ENCODE measurements around the gene MICAL2.
A peak's percentile ranks its signal among the peaks of the same experiment; 100 is the strongest.

MICAL2 gene

DNA sequence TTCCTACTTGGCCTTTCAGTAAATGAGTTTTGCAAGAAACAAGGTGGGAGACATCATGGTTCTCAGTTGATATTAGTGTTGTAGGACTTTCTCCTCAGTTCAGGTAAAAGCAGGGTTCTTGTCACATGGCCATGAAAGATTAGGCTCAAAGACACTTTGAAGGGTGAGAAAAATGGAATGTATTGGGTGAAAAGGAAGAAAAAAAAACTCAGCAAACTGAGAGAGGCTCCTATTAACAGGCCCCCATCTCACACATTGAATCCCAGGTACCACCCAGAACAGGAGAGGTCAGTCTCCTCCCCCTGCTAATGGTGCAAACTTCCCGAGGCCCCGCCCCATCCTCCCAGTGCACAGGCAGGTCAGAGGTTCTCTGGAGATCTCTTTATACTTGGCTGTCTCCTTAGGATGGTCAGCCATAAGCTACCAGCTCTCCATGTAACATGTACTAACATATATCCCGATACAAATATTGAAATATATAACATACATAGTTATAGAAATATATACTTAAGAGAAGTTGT, 62.2 kb downstream of the MICAL2 start:
- no peak for DNase-seq (ENCODE audit: low read depth)

DNA sequence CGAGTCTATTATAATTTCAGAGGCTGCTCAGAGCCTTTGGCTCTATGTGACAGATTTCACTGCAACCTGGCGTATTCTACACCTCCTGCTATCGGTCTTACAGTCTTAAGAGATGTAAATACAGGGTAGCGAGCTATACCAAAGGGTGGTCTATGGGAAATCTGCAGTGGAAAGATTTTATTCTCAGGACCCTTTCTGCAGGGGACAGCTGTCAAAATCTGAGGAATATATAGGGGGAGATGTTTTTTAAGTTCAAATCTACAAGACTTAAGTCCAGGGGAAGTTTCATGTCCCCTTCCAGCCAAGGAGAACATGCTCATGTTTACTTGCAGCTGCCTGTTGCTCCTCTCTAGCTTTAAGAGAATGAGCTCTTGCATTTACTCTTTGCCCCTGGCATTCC, 62.7 kb downstream of the MICAL2 start:
- no peak for DNase-seq (ENCODE audit: low read depth)

DNA sequence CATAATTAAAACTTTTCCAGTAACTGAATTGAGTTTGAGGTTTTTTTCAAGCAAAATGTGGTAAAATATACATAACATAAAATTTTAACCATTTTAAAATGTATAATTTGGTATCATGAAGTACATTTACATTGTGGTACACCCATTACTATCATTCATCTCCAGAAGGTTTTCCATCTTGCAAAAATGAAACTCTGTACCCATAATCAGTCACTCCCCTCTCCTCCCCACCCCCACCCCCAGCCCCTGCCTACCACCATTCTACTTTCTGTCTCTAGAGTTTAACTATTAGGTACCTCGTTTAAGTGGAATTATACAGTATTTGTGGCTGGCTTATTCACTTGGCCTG, 63.7 kb downstream of the MICAL2 start:
- no peak for DNase-seq (ENCODE audit: low read depth)

DNA sequence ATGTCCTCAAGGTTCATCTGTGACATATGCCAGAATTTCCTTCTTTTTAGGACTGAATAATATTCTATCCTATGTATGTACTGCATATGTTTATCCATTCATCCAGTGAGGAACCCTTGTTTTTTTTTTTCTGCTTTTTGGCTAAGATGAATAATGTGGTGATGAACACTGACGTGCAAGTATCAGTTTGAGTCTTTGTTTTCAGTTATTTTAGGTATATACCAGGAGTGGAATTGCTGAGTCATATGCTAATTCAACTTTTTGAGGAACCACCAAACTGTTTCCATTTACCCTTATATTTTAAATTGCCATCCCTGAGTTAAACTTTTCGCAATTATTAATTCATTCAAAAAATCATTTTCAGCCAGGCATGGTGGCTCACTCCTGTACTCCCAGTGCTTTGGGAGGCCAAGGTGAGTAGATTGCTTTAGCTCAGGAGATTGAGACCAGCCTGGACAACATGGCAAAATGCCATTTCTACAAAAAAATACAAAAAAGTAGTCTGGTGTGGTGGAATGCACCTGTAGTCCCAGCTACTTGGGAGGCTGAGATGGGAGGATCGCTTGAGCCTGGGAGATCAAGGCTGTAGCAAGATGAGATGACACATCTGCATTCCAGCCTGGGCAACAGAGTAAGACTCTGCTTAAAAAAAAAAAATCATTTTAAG, 64.2 kb downstream of the MICAL2 start:
- no peak for DNase-seq (ENCODE audit: low read depth)

DNA sequence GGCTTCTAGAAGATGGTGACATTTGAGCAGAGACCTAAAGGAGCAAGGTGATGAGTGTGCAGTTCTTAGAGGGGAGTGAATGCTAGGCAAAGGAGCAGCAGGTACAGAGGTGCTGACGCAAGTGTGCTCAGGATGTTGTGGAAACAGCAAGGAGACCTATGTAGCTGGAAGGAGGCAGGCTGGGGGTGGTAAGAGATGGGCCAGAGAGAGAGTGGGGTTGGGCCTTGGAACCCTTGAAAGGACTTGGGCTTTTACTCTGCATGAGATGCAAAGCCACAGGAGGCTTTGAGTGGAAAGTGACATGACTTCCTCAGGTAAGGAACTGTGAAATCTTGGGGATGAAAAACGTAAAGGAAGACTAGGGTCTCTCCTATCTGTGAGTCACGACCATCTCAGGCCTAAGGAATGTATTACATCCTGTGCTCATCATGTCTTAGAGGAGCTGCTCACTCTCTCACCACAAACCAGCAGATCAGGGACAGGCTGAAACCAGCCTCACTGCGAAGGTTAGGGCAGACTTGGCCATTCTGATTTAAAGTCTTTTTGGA, 65.4 kb downstream of the MICAL2 start:
- peak; percentile 83 for DNase-seq (ENCODE audit: low read depth)

DNA sequence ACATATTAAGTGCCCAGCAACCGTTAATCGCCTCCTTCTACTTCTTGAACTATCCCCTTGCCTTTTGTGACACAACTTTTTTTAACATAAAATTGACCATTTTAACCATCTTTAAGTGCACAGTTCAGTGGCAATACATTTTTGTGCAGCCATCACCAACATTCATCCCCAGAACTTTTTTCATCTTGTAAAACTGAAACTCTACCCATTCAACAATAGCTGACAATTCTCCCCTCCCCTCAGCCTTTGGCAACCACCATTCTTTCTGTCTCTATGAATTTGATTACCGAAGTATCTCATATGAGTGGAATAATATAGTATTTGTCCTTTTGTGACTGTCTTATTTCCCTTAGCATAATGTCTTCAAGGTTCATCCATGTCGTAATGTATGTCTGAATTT, 66.0 kb downstream of the MICAL2 start:
- DNase-seq (ENCODE audit: low read depth): no peak

DNA sequence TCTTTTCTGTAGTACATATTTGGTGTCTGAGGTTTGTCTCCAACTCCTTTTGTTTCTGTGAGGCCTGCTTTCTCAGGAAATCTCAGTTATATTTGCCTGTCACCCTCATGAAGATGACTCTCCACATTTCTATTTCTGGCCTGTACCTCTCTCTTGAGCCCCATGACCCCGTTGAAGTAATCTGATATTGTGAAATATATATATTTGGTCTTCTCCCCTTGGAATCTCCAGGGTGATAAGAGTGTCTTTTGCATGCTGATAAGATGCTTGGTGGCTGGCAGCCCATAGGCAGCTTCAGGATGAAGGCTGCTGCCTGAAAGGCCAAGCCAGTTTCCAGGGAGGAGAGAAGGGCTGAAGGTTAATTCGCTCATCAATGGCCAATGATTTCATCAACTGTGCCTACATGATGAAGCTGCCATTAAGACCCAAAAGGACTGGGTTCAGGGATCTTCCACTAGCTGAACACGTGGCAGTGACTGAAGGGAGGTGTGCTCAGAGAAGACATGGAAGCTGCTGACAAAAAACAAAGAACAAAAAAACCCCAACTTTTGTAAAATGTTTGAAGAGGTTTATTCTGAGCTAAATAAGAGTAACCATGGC, 67.4 kb downstream of the MICAL2 start:
- no peak for DNase-seq (ENCODE audit: low read depth)

DNA sequence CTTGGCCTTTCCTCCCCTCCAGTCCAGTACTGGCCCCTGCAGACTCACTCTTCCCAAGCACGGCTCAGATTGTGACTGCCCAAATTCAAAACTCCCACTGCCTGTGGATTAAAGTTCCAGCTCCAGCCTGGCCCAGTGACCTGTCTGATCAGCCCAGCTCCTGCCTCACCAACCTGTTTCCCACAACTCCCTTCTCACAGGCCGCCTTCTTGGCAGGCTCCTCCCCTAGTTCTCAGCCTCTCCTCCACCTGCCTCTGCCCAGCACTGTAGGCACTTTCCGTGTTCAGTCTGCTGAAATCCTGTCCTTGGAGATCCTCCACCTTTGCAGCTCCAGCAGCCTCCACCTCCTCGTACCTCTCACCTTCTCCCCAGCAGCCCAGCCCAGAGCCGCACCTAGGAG, 68.6 kb downstream of the MICAL2 start:
- no peak for DNase-seq (ENCODE audit: low read depth)

DNA sequence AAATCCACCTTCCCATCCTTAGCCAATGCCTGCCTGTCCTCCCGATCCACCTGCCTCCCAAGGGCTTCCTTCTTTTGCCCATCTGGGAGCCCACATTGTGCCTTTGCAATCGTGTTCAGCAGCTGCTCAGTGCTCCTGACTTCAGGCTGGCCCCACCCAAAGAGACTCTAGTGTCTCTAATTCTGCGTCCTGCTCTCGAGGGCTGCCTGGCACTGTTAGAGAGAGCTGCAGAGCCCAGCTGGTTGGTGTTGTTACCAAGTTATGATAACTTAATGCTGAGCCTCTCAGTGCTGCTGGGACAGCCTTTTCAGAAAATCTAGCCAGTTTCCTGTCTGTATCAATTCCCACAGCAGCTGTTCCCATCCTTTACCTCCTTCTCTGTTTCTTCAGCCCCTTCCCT, 69.1 kb downstream of the MICAL2 start:
- DNase-seq (ENCODE audit: low read depth): no peak

DNA sequence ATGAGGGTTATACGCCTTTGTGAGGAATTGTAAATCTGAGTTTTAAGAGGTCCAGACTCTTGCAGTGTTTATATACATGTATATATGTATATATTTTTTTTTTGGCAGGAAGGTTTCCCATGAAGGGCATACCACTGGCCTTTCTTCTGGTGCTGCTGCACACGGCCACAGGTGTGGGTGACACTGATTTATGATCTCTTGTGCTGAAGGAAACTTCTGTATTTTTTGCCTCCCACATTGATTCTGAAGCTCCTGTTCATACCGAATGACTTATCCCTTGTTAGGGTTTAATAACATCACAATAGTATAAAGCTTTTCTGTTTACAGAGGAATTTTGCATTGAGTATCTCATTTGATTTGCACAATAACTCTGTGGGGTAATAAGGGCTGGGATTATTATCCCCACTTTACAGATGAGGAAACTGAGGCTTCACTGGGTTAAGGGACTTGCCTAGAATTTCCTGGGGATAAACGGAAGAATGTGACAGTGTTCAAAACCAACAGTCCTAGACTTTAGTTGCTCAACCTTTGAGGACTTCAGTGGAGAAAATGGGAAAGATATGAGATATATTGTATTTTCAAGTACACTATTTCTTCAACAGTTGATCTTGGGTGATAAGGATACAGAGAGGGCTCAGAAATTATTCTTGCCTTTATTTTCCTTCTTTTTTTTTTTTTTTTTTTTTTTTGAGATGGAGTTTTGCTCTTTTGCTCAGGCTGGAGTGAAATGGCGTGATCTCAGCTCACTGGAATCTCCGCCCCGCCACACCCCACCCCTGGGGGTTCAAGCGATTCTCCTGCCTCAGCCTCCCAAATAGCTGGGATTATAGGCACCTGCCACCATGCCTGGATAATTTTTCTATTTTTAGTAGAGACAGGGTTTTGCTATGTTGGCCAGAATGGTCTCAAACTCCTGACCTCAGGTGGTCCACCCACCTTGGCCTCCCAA, 70.1 kb downstream of the MICAL2 start:
- no peak for DNase-seq (ENCODE audit: low read depth)

DNA sequence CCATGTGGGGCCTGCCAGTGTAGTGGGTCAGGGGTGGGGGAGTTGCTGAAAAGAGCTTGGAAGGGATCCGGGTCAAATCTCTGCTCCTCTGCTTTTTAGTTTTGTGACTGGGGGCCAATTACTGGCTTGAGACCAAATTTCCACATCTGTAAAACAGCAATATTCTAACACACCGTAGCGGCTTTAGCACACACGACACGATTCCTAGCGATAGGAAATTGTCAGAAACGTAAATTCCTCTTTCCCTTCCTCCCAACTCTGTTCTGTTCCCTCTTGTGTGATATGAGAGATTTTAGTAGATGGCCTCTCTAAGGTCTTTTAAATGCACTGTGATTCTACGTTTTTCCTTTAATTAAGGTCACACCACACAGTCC, 71.9 kb downstream of the MICAL2 start:
- no peak for DNase-seq (ENCODE audit: low read depth)

DNA sequence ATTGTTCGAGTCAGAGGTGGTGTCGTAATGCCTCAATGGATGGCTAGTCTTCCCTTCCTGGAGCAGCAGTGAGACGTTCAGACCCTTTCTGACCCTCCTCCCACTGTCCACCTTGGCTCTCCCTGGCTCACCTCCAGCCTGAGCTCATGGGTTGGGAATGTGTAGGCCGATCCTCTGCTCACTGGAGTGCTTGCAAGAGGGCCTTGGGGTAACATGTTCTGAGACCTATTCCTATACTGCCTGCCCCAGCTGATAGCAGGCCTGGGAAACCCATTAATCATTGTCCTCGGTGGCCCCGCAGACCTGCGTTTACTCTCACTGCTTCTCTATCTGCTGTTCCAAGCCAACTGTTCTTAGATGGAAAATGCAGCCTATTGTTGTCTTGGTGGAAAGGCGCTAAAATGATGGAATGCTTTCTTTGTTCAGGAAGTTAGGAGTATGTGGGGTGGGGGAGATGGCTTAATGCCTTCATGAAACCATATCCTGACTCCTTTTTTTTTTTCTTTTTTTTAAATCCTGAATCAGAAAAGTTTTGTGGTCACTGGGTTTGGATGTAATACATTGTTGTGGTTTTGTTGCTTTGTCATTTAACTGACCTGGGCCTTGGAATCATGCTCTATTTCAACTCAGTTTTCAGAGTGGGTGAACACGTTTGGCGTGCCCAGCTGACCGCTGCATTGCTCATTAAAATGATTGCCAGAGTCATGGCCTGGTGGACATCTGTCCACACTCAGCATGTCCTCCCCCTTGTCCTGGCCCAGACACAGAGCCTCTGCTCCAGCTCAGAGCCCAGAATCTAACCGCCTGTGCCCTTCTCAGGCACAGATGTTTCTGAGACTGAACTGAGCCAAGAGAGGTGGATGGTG, 72.5 kb downstream of the MICAL2 start:
- peak; percentile 98 for DNase-seq (ENCODE audit: low read depth)

DNA sequence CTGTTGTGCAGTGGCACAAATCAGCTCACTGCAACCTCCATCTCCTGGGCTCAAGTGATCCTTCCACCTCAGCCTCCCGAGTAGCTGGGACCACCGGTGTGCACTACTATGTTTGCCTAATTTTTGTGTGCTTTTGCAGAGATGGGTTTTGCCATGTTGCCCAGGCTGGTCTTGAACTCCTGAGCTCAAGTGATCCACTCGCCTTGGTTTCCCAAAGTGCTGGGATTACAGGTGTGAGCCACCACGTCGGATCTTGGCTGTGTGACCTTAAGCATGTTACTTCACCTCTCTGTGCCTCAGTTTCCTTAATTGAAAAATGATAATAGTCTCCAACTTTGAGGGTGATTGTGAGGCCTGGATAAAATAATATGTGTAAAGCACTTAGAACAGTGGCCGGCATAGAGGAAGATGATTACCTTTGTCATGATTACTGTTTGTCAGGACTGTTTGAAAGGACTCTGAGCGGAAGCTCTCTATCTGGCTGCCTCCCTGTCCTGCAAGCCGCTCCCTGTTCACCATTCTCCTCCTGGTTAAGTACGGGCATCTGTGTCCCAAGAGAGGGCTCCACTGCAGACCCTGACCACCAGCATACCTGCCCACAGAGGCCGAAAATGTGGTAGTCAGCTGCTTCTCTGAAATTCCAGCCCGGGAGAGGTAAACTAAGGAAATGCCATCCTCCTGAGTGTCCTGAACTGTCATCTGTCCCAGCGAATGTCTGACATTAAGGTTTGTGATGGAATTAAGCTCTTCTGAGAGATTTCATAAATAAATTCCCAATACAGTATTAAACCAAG, 73.6 kb downstream of the MICAL2 start:
- DNase-seq (ENCODE audit: low read depth): no peak

DNA sequence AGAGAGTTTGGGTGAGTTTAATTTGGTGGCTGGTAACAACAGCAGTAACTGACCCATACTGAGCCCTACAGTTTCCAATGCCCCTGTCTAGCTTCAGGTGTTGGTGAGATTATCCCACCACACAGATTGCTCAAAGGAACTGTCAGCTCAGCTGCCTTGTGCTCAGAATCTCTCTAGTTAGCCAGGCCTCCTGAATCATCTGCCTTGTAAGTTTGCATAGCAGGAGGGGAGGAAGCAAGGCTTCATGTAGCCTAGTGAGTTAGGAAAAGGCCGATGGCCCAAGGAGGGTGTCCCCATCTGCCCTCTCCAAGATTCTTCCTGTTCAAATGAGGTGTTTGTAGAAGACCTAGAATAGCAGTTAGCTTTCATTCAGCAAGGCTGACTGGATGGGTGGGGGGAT, 74.3 kb downstream of the MICAL2 start:
- no peak for DNase-seq (ENCODE audit: low read depth)

DNA sequence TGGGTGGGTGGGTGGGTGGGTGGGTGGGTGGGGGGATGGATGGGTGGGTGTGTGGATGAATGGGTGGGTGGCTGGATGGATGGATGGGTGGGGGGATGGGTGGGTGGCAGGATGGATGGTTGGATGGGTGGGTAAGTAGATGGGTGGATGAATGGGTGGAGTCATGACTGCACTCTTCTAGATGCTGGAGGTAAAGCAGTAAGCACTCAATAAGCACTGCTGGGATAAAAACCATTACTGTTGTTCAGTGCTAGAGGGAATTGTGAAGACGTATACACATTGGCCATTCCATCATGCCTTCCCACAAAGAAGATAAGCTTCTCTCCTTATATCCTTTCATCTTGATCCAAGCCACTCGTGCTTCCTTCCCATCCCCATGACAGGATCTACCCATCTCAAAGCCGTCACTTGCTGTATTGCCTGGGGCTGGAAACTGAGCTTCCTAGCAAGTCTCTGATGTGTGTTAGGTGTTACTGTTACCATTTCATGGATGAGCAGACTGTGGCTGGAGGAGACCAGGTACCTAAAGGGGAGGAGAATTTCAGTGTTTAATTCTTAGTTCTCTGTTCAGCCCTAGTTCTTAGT, 74.8 kb downstream of the MICAL2 start:
- no peak for DNase-seq (ENCODE audit: low read depth)

DNA sequence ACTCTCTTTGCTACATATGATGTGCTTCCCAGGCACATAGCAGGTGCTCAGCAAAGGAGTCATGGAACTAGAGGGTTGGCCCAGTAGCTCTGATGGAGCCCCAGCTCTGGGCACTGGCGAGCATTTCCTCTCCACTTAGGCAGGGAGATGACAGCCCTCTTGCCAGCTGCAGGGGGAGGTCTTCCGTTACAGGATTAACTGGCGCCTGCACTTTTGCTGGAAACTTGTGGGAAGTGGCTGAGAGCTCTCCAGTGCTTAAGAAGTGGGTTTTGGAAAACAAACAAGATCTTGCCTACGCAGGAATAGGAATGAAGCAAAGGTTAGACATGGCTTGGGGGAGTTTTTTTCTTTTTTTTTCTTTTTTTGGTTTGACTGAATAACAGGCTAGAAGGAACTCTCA, 75.5 kb downstream of the MICAL2 start:
- no peak for DNase-seq (ENCODE audit: low read depth)

DNA sequence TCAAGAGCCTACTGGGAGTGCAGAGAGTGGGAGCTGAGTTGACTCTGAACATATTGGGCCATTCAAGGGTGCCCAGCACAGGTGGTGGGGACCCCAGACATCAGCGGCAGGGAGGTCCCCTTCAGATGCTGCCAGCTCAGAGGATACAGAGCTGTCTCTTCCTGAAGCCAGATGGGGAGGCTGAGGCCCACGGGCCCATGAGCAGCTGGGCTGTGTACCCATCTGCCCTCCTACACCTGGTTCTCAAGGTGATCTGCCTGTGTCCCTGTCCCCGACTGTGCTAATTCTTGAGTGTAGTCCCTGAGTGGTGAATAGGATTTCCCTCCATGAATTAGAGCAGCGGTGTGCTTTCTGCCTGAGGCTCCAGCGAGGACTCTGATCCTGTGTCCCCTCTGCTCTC, 76.3 kb downstream of the MICAL2 start:
- no peak for DNase-seq (ENCODE audit: low read depth)

DNA sequence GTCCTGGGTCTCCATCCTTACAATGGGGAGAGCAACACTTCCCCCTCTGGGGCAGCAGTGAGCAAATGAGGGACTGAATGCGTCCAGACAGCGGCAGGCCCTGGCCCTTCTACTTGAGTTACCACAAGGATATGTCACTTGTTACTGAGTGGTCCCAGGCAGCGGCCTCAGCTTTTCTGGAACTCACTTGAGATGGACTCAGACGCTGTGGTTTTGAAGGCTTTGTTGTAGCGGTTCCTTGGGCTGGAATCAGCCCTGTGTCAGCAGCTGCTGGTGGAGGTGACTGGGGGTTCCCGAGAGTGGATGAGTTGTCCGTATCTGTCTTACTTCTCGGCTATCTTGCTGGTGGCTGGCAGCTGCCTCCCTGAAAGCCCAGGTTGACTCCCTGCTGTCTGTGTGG, 77.0 kb downstream of the MICAL2 start:
- no peak for DNase-seq (ENCODE audit: low read depth)

DNA sequence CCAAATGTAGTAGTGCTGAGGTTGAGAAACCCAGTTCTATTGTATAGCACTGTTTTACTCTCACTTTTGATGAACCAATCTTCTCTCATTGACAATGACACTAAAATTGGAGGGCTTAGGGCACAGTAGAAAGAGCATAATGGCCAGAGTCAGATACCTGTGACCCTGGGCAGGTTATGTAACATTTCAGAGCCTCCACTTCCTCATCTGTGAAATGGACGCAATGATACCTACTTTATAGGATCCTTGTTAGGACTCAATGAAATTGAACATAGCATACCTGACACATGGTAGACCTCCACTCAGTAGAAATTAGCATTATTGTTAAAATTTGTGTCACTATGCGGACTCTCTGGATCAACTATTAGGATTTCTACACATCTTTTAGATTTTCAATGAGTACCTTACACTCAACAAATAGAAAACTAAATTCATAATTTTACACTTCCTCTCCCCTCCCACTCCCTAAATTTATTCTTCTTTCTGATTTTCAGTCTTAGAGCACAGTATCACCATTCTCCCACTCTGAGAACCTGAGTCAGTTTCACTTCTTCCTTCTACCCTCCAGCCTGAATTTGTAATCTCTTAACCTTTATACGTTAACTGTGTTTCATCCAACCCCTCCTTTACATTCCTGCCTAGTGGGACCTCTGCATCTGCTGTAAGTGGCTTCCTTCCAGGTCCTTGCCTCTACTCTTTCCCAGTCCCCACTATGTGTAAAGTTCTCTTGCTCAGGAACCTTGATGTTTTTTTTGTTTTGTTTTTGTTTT, 78.3 kb downstream of the MICAL2 start:
- DNase-seq (ENCODE audit: low read depth): no peak

Data from HS-27A (cell line).